Smooth muscle cell (in vitro differentiated cells): Measurements from ENCODE around the gene ACADVL. TPM values are rescaled to one million over a fixed set of nuclear protein-coding genes. Genes with fewer than 3 reads are reported as not detected.

Source experiments
- DNase-seq: peaks from one replicate; lab custom pipeline; 2025; ENCODE audit not compliant: unreplicated experiment; lab: John Stamatoyannopoulos, UW
- H2AFZ ChIP-seq: fragments of 200-600 bp; sonication (generic); 2 replicates; pipeline ENCODE4 v1.6.0; 2016; ENCODE audit warnings: antibody characterized with exemption, low read depth, mild to moderate bottlenecking
- H3F3A ChIP-seq: fragments of 200-600 bp; sonication (generic); 2 replicates; pipeline ENCODE4 v1.6.0; 2017; ENCODE audit warnings: antibody characterized with exemption, low read depth
- H3K27ac ChIP-seq: fragments of 200-600 bp; sonication (generic); 2 replicates; pipeline ENCODE4 v1.5.1; 2016; ENCODE audit warnings: low read depth, mild to moderate bottlenecking
- H3K27me3 ChIP-seq: fragments of 200-600 bp; sonication (generic); 2 replicates; pipeline ENCODE4 v1.6.1; 2016; ENCODE audit warnings: low read depth, mild to moderate bottlenecking
- H3K36me3 ChIP-seq: fragments of 200-600 bp; sonication (generic); 2 replicates; pipeline ENCODE4 v1.5.1; 2016; ENCODE audit warnings: low read depth
- H3K4me1 ChIP-seq: fragments of 200-600 bp; sonication (generic); 2 replicates; pipeline ENCODE4 v1.5.1; 2016; ENCODE audit warnings: low read depth
- H3K4me2 ChIP-seq: fragments of 200-600 bp; sonication (generic); 2 replicates; pipeline ENCODE4 v1.6.0; 2016; ENCODE audit warnings: mild to moderate bottlenecking
- H3K4me3 ChIP-seq: fragments of 200-600 bp; sonication (generic); 2 replicates; pipeline ENCODE4 v1.5.1; 2016; ENCODE audit warnings: mild to moderate bottlenecking
- H3K79me2 ChIP-seq: fragments of 200-600 bp; sonication (generic); 2 replicates; pipeline ENCODE4 v1.6.0; 2016; ENCODE audit warnings: low read depth, mild to moderate bottlenecking
- H3K9ac ChIP-seq: fragments of 200-600 bp; sonication (generic); 2 replicates; pipeline ENCODE4 v1.6.0; 2016; ENCODE audit warnings: low read depth
- H3K9me3 ChIP-seq: fragments of 200-600 bp; sonication (generic); replicated peaks from 2 replicates; pipeline ENCODE4 v1.5.1; 2016; ENCODE audit warnings: low read depth
- H4K20me1 ChIP-seq: fragments of 200-600 bp; sonication (generic); 2 replicates; pipeline ENCODE4 v1.6.0; 2016; ENCODE audit warnings: low read depth
- WGBS: methylation state at CpG from one replicate; pipeline ENCODE4 v1.1.7; 2016; ENCODE audit warnings: low lambda C conversion rate; 5-methylcytosine and 5-hydroxymethylcytosine counted together
- polyA plus RNA-seq: library from polyadenylated mRNA; unstranded; fragments of >200 nt; fragmentation: Nextera tagmentation; extraction: Ambion mirVana; gene quantifications from 2 replicates; pipeline ENCODE4 v1.2.1, GENCODE V29; 2016
- total RNA-seq: library from RNA; depleted of rRNA; stranded (reverse); fragments of >200 nt; gene quantifications from 2 replicates; pipeline ENCODE4 v1.2.3, GENCODE V29; 2014
- TF ChIP-seq, protein P1 (sequence below): fragments of 200-600 bp; sonication (generic); IDR thresholded peaks from 2 replicates; pipeline ENCODE4 v1.5.1; 2017; ENCODE audit warnings: borderline replicate concordance, mild to moderate bottlenecking, antibody characterized with exemption; ENCODE audit not compliant: insufficient read depth, poor library complexity, severe bottlenecking

Gene ACADVL
- total and polyA plus RNA-seq, 2 experiments from 2014 or later = 185 to 331 TPM

DNA sequence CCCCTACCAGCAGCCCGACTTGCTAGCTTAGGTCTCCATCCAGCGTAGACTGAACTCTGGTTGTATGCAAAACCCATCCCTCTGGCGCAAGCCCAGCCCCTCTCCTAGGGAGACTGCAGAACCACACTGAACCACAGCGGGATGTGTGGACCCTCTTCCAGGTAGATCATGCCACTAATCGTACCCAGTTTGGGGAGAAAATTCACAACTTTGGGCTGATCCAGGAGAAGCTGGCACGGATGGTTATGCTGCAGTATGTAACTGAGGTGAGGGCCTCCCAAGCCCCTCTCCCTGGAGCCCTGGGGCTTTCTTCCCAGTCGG lies 3.2 kb downstream of the ACADVL start:
- no peaks in the 10 kb centered on the region for H3K36me3 ChIP-seq
- H3K9me3 ChIP-seq = no peaks in the 10 kb centered on the region
- H3F3A ChIP-seq = peaks cover 13% of the 10 kb centered on the region
- peaks cover 60% of the 10 kb centered on the region for H4K20me1 ChIP-seq
- H3K27ac ChIP-seq = no peak overlapping the region
- H3K9ac ChIP-seq = no peak overlapping the region
- TF ChIP-seq, protein P1, sequence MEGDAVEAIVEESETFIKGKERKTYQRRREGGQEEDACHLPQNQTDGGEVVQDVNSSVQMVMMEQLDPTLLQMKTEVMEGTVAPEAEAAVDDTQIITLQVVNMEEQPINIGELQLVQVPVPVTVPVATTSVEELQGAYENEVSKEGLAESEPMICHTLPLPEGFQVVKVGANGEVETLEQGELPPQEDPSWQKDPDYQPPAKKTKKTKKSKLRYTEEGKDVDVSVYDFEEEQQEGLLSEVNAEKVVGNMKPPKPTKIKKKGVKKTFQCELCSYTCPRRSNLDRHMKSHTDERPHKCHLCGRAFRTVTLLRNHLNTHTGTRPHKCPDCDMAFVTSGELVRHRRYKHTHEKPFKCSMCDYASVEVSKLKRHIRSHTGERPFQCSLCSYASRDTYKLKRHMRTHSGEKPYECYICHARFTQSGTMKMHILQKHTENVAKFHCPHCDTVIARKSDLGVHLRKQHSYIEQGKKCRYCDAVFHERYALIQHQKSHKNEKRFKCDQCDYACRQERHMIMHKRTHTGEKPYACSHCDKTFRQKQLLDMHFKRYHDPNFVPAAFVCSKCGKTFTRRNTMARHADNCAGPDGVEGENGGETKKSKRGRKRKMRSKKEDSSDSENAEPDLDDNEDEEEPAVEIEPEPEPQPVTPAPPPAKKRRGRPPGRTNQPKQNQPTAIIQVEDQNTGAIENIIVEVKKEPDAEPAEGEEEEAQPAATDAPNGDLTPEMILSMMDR = no peak
- no peaks in the 10 kb centered on the region for H3K27me3 ChIP-seq
- no peak overlapping the region for H3K4me2 ChIP-seq
- no peak overlapping the region for H2AFZ ChIP-seq
- peaks cover 22% of the 10 kb centered on the region for H3K4me1 ChIP-seq
- WGBS = 92% methylated on average over 7 of the region's 7 CpGs
- no peak overlapping the region for H3K4me3 ChIP-seq
- H3K79me2 ChIP-seq = peaks cover 5% of the 10 kb centered on the region
- DNase-seq = no peak

DNA sequence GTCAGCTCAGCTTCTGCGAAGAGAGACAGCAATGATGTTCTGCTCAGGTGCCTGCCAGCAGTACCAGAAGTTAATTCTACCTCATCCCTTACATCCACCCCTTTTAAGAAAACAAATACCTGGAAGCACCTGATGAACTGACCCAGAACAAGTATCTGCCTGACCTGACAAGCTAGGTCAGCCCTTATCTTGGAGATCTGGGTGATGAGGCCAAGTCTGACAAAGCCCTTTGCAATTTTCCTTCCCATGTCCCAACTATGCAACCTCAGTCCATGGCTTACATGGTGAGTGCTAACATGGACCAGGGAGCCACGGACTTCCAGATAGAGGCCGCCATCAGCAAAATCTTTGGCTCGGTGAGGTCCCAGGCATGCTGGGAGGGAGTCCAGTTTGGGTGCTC lies 3.6 kb downstream of the ACADVL start:
- Histone ChIP-seq H3K9me3 (no peaks in the 10 kb centered on the region), H3K27ac (no peak overlapping the region), H3K4me2 (no peak overlapping the region), H3K4me3 (no peak overlapping the region), H3K9ac (no peak overlapping the region), H2AFZ (no peak overlapping the region), H3K36me3 (no peaks in the 10 kb centered on the region), H3K79me2 (peaks cover 5% of the 10 kb centered on the region), H3K27me3 (no peaks in the 10 kb centered on the region), H4K20me1 (peaks cover 62% of the 10 kb centered on the region), H3K4me1 (peaks cover 18% of the 10 kb centered on the region), H3F3A (peaks cover 13% of the 10 kb centered on the region)
- TF ChIP-seq, protein P1 = no peak
- 90% methylated on average over 4 of the region's 4 CpGs for WGBS
- DNase-seq = no peak

DNA sequence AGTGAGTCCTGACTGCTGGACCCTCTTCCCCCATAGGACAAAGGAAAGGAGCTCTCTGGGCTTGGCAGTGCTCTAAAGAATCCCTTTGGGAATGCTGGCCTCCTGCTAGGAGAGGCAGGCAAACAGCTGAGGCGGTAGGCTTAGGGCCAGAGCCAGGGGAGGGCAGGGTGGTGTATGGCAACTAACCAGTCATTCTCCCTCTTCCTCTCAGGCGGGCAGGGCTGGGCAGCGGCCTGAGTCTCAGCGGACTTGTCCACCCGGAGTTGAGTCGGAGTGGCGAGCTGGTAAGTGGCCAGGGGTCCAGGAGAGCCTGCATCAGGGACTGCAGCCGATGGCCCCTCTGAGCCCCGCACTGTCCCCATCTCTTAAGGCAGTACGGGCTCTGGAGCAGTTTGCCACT lies 4.4 kb downstream of the ACADVL start:
- H3K36me3 ChIP-seq = no peaks in the 10 kb centered on the region
- 96% methylated on average over 10 of the region's 10 CpGs for WGBS
- no peaks in the 10 kb centered on the region for H3K9me3 ChIP-seq

DNA sequence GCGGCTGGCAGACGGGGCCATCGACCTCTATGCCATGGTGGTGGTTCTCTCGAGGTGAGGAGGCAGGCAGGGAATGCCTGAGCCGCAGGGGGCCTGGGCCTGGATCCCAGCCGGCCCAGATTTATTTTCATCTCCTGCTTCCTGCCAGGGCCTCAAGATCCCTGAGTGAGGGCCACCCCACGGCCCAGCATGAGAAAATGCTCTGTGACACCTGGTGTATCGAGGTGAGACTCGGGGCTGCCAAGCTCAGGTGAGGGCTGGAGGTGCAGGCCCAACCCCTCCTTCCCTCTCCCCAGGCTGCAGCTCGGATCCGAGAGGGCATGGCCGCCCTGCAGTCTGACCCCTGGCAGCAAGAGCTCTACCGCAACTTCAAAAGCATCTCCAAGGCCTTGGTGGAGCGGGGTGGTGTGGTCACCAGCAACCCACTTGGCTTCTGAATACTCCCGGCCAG lies 4.9 kb downstream of the ACADVL start:
- no peaks in the 10 kb centered on the region for H3K36me3 ChIP-seq
- no peak overlapping the region for H3K4me3 ChIP-seq
- no peaks in the 10 kb centered on the region for H3K27me3 ChIP-seq
- DNase-seq = no peak
- peaks cover 6% of the 10 kb centered on the region for H3K4me1 ChIP-seq
- no peak overlapping the region for H3K9ac ChIP-seq
- whole genome bisulfite sequencing = 90% methylated on average over 15 of the region's 15 CpGs
- TF ChIP-seq, protein P1 = no peak
- H3K4me2 ChIP-seq = no peak overlapping the region
- peaks cover 75% of the 10 kb centered on the region for H4K20me1 ChIP-seq
- H3K9me3 ChIP-seq = no peaks in the 10 kb centered on the region
- peaks cover 9% of the 10 kb centered on the region for H3K79me2 ChIP-seq
- no peak overlapping the region for H2AFZ ChIP-seq
- peaks cover 7% of the 10 kb centered on the region for H3F3A ChIP-seq
- no peak overlapping the region for H3K27ac ChIP-seq

More for the DNA sequence above, 4.4 kb downstream of the ACADVL start:
- Histone ChIP-seq H2AFZ (no peak overlapping the region), H3K27me3 (no peaks in the 10 kb centered on the region), H3K27ac (no peak overlapping the region), H3K79me2 (peaks cover 5% of the 10 kb centered on the region), H3K4me2 (no peak overlapping the region), H3F3A (peaks cover 8% of the 10 kb centered on the region), H3K9ac (no peak overlapping the region), H3K4me1 (peaks cover 10% of the 10 kb centered on the region), H3K4me3 (no peak overlapping the region), H4K20me1 (peaks cover 70% of the 10 kb centered on the region)
- DNase-seq = no peak
- TF ChIP-seq, protein P1 = no peak
